LNCaP clone FGC (cell line): Measurements from ENCODE around the gene UGT8.

Experiments
- DNase-seq: peaks from one replicate; pipeline ENCODE4 v3.0.0-alpha.2; 2011; ENCODE audit warnings: low read depth
- H3K4me3 ChIP-seq: 2 replicates; pipeline ENCODE4 v1.5.1; 2011; ENCODE audit warnings: mild to moderate bottlenecking, low read depth, low read length, control low read depth
- CTCF ChIP-seq: IDR thresholded peaks from 2 replicates; pipeline ENCODE4 v1.5.1; 2012; ENCODE audit warnings: mild to moderate bottlenecking; ENCODE audit not compliant: control insufficient read depth, insufficient read depth; ENCODE audit errors: extremely low read depth

Gene UGT8

DNA sequence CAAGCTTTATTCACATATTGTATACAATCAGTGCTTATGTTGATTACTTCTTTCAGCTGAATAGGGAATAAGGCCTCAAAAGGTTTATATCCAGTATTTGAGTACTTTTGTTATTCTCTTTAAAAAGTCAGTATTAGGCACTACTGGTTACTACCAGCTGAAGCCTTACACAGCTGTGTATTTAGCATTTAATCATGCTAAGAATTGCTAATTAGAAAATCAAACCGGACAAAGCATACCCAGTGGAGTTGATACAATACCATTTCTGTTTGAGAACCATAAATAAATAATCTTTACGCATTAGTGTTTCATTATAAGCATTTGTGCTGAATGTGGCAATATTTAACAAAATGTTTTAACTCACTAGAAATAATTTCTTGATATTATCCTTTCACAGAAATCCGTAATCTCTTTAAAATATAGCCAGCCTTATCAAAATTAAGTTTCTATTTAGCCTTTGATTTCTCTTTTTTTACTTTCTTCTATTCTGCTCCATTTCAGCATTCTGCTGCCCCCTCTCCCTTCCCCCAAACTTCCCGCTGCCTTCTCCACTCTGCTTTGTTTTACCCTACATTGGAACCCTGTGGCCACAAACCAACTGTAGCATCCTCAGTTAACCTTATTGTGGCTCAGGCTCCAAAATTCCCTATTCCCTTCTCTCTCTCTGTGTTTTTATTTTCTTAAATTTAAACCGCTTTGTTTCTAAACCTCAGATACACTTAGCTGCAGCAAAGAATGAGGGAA lies 37.8 kb downstream of the UGT8 start:
- no peak for DNase-seq
- TF ChIP-seq CTCF: no peak
- H3K4me3 ChIP-seq: no peak overlapping the region

DNA sequence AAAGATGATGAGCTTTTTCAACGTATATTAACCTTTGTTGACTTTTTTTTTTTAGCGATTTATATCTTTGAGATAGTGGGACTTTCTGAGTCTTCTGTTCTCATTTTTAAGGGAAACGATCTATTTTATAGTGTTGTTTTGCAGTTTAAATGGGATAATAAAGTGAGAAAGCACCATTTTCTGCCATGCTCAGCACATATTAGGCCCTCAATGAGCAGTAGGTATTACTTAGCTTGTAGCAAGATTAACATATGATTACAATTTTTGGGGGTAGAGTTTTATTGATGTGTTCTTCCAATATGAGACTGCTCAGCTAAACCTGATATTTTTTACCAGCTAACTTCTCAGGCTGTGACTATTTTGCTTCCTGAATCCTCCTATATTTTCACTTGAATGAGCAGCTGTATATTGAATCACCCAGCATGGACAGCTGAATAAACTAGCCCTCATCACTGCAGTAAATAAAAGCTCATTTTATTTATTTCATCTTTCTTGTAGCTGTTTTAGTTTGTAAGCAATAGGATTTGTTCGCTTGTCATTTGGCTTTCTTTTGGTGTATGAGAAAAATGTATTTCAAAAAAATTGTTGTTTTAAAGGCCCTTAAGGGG lies 43.7 kb downstream of the UGT8 start:
- H3K4me3 ChIP-seq: no peak overlapping the region
- no peak for DNase-seq
- no peak for TF ChIP-seq CTCF

- H3K4me3 ChIP-seq: no peak overlapping the region
- no peak for DNase-seq
- TF ChIP-seq CTCF: no peak
These were observed 51.3 kb downstream of the UGT8 start for GRCh38 chr4:114649908-114650307.

- H3K4me3 ChIP-seq: no peak overlapping the region
- no peak for TF ChIP-seq CTCF
These were observed 55.1 kb downstream of the UGT8 start for GRCh38 chr4:114653675-114654074.

GRCh38 chr4:114654592-114654991 lies 56.0 kb downstream of the UGT8 start:
- TF ChIP-seq CTCF: peak; percentile 19; the same call in 1 of the 2 replicates
- DNase-seq: no peak
- no peak overlapping the region for H3K4me3 ChIP-seq

More at GRCh38 chr4:114653675-114654074, 55.1 kb downstream of the UGT8 start:
- DNase-seq: no peak

DNA sequence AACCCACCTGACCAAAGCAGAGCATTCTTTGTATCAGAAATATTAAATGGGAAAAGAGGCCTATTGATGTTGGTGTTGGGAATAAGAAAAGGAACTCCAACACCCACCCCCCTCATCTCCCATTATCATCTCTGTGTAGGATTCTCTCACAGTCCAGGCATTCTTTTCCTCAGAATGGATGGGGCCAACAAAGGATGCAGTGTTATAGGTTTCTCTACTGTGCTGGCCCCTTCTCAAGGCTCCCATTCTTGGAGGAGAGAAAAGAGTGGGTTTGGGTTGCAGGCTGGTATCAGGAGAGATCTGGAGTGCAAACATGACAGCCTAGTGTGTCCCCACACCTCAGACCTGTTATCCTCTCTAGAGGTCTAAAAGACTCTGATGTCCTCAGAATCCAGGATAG lies 59.6 kb downstream of the UGT8 start:
- no peak for TF ChIP-seq CTCF
- DNase-seq: no peak
- H3K4me3 ChIP-seq: no peak overlapping the region

DNA sequence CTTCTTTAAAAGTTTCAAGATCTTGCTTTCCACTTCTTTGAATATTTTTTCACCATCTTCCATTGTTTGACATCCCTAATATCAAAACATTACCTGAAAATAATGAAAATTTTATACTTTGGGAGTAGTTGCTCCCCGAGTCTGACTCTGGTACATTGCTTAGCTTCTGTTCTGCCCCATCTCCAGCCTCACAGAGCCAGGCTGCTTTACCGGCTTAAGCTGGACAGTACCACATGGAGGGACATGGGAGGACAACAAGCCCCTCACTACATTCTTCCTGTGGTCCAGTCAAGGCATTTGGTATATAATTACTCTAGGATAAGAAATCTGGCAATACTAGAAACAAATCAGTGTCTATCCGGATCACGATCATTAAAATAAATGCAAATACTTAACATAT lies 60.2 kb downstream of the UGT8 start:
- no peak overlapping the region for H3K4me3 ChIP-seq
- no peak for DNase-seq
- TF ChIP-seq CTCF: no peak
